Measurements from ENCODE around the gene ARSA.

GRCh38 chr22:50581031-50581949, 46.7 kb downstream of the ARSA start:
- no peak for TF ChIP-seq CTCF (IDR thresholded peaks at IDR 0.05; ENCODE audit: low read depth, low read length)
- no peak for TF ChIP-seq POLR2A (IDR thresholded peaks at IDR 0.05; ENCODE audit: extremely low read depth, insufficient read length)
- no peak for TF ChIP-seq MAX (IDR thresholded peaks at IDR 0.05; ENCODE audit: low read depth, low read length)
